ENCODE results near the gene DNAH2. TPM values are rescaled to one million over a fixed set of nuclear protein-coding genes. Genes with fewer than 3 reads are reported as not detected.
A peak's percentile ranks its signal among the peaks of the same experiment; 100 is the strongest.

The DNAH2 gene
- total and polyA plus RNA-seq, 2 experiments from 2014 or later, result 0.38 TPM; not detected in 1

DNA sequence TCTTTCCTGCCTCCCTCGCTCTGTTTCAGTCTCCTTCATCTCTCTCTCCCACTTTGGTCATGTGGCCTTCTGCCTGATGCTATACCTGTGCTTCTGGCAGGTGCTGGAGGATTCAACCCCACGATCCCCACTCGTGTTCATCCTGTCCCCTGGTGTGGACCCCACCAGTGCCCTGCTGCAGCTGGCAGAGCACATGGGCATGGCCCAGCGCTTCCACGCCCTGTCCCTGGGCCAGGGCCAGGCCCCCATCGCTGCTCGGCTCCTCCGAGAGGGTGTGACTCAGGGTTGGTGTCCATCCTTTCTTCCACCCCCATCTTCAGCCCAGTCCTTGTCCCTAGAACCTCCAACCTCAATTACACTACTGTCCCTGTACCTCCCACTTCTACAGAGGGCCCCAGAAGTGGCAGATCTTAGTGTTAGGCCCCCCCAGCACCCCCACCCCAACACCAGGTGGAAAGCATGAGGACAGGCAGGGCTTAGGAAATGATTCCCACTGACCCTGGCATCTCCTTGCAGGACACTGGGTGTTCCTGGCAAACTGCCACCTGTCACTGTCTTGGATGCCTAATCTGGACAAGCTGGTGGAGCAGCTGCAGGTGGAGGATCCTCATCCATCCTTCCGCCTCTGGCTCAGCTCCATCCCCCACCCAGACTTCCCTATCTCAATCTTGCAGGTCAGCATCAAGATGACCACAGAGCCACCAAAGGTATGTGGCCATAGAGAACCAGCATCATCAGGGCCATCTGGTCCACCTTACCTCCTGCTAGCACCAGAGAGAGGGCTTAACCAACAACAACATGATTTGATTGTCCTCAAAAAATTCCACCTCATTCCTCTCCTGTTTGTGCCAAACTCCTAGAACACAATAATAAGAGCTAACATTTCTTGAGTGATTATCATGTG lies 106.7 kb downstream of the DNAH2 start:
- DNase-seq (ENCODE audit: low spot score) (no peak), ATAC-seq (no peak)
- Mint-ChIP-seq H3K27me3 (ENCODE audit: insufficient read depth, low read depth, poor library complexity) (peaks cover 26% of the 10 kb centered on the region), H3K27ac (no peak overlapping the region), H3K4me3 (no peak overlapping the region; the same call in 2 of the 3 replicates), H3K9me3 (no peaks in the 10 kb centered on the region), H3K4me1 (peaks cover 16% of the 10 kb centered on the region), H3K36me3 (ENCODE audit: low read depth) (no peaks in the 10 kb centered on the region)
- Histone ChIP-seq H3K27me3 (ENCODE audit: insufficient read depth) (peaks cover 37% of the 10 kb centered on the region; the same call in 1 of the 2 replicates), H3K4me1 (ENCODE audit: insufficient read depth) (no peaks in the 10 kb centered on the region), H3K9me2 (ENCODE audit: insufficient read depth) (no peaks in the 10 kb centered on the region), H3K79me2 (replicated peaks; ENCODE audit: insufficient read depth) (no peaks in the 10 kb centered on the region), H2AFZ (peak overlapping the region; percentile 52; the same call in 1 of the 2 replicates), H3K27ac (ENCODE audit: low read depth) (no peak overlapping the region), H3K4me3 (no peak overlapping the region), H4K20me1 (replicated peaks; ENCODE audit: insufficient read depth) (no peaks in the 10 kb centered on the region), H3K36me3 (ENCODE audit: insufficient read depth) (no peaks in the 10 kb centered on the region), H3F3A (replicated peaks; ENCODE audit: low read depth) (no peaks in the 10 kb centered on the region), H3K4me2 (no peak overlapping the region)
- no peak for TF ChIP-seq ETS1 (IDR thresholded peaks at IDR 0.05)
- TF ChIP-seq, protein P1, sequence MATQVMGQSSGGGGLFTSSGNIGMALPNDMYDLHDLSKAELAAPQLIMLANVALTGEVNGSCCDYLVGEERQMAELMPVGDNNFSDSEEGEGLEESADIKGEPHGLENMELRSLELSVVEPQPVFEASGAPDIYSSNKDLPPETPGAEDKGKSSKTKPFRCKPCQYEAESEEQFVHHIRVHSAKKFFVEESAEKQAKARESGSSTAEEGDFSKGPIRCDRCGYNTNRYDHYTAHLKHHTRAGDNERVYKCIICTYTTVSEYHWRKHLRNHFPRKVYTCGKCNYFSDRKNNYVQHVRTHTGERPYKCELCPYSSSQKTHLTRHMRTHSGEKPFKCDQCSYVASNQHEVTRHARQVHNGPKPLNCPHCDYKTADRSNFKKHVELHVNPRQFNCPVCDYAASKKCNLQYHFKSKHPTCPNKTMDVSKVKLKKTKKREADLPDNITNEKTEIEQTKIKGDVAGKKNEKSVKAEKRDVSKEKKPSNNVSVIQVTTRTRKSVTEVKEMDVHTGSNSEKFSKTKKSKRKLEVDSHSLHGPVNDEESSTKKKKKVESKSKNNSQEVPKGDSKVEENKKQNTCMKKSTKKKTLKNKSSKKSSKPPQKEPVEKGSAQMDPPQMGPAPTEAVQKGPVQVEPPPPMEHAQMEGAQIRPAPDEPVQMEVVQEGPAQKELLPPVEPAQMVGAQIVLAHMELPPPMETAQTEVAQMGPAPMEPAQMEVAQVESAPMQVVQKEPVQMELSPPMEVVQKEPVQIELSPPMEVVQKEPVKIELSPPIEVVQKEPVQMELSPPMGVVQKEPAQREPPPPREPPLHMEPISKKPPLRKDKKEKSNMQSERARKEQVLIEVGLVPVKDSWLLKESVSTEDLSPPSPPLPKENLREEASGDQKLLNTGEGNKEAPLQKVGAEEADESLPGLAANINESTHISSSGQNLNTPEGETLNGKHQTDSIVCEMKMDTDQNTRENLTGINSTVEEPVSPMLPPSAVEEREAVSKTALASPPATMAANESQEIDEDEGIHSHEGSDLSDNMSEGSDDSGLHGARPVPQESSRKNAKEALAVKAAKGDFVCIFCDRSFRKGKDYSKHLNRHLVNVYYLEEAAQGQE (IDR thresholded peaks at IDR 0.05; ENCODE audit: unreplicated experiment), result no peak
- no peak for TF ChIP-seq POLR2AphosphoS5 (IDR thresholded peaks at IDR 0.05; ENCODE audit: low read depth)
- no peak for TF ChIP-seq JUNB (IDR thresholded peaks at IDR 0.05; ENCODE audit: unreplicated experiment)

- peaks cover 43% of the 10 kb centered on the region; the same call in 1 of the 2 replicates for H3K27me3 ChIP-seq (ENCODE audit: insufficient read depth)
- H3K4me3 ChIP-seq, result no peak overlapping the region
- H3K36me3 ChIP-seq (ENCODE audit: insufficient read depth), result no peaks in the 10 kb centered on the region
- H3K27ac ChIP-seq (ENCODE audit: low read depth), result no peak overlapping the region
- peaks cover 22% of the 10 kb centered on the region for H3K27me3 Mint-ChIP-seq (ENCODE audit: insufficient read depth, low read depth, poor library complexity)
- H3K36me3 Mint-ChIP-seq (ENCODE audit: low read depth), result no peaks in the 10 kb centered on the region
- no peak overlapping the region for H2AFZ ChIP-seq
- no peaks in the 10 kb centered on the region for H3F3A ChIP-seq (replicated peaks; ENCODE audit: low read depth)
- H3K9me3 Mint-ChIP-seq, result no peaks in the 10 kb centered on the region
- ATAC-seq, result no peak
- H3K4me3 Mint-ChIP-seq, result no peak overlapping the region; the same call in 2 of the 3 replicates
- no peak for DNase-seq (ENCODE audit: low spot score)
- no peak overlapping the region for H3K27ac Mint-ChIP-seq
- peaks cover 16% of the 10 kb centered on the region for H3K4me1 Mint-ChIP-seq
- H3K4me2 ChIP-seq, result no peak overlapping the region
- TF ChIP-seq CTCF (conservative IDR thresholded peaks at IDR 0.05; ENCODE audit: low read depth in 2 of 2) (peak; percentile 20 to 23; a peak in 3 of 4 replicates), ZNF114 (CRISPR knock-in tag; IDR thresholded peaks at IDR 0.05) (no peak), EZH2 (IDR thresholded peaks at IDR 0.05; ENCODE audit: low read depth, unreplicated experiment) (no peak), CREB1 (CRISPR knock-in tag; IDR thresholded peaks at IDR 0.05; ENCODE audit: low read depth) (no peak)
- TF ChIP-seq, protein P1 (IDR thresholded peaks at IDR 0.05; ENCODE audit: unreplicated experiment), result no peak
- no peaks in the 10 kb centered on the region for H3K79me2 ChIP-seq (replicated peaks; ENCODE audit: insufficient read depth)
- H3K4me1 ChIP-seq (ENCODE audit: insufficient read depth), result no peaks in the 10 kb centered on the region
- H3K9me2 ChIP-seq (ENCODE audit: insufficient read depth), result no peaks in the 10 kb centered on the region
- no peaks in the 10 kb centered on the region for H4K20me1 ChIP-seq (replicated peaks; ENCODE audit: insufficient read depth)
These were observed 107.9 kb downstream of the DNAH2 start for GRCh38 chr17:7825206-7825990.

All from GM23338 (cell line).